GM18508 (cell line): ENCODE data around the gene PLS3.
"Not testable (repeated sequence)": the region's sequence is repeated elsewhere in the genome, so short reads cannot be mapped to it uniquely, and the experiment has no call there.

Experiments
- ATAC-seq: cut with Tn5 transposase; IDR thresholded peaks from one replicate; pipeline ENCODE4 v1.9.1; 2021; ENCODE audit warnings: moderate number of reproducible peaks; ENCODE audit not compliant: insufficient read depth, unreplicated experiment

Gene PLS3, protein sequence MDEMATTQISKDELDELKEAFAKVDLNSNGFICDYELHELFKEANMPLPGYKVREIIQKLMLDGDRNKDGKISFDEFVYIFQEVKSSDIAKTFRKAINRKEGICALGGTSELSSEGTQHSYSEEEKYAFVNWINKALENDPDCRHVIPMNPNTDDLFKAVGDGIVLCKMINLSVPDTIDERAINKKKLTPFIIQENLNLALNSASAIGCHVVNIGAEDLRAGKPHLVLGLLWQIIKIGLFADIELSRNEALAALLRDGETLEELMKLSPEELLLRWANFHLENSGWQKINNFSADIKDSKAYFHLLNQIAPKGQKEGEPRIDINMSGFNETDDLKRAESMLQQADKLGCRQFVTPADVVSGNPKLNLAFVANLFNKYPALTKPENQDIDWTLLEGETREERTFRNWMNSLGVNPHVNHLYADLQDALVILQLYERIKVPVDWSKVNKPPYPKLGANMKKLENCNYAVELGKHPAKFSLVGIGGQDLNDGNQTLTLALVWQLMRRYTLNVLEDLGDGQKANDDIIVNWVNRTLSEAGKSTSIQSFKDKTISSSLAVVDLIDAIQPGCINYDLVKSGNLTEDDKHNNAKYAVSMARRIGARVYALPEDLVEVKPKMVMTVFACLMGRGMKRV

DNA sequence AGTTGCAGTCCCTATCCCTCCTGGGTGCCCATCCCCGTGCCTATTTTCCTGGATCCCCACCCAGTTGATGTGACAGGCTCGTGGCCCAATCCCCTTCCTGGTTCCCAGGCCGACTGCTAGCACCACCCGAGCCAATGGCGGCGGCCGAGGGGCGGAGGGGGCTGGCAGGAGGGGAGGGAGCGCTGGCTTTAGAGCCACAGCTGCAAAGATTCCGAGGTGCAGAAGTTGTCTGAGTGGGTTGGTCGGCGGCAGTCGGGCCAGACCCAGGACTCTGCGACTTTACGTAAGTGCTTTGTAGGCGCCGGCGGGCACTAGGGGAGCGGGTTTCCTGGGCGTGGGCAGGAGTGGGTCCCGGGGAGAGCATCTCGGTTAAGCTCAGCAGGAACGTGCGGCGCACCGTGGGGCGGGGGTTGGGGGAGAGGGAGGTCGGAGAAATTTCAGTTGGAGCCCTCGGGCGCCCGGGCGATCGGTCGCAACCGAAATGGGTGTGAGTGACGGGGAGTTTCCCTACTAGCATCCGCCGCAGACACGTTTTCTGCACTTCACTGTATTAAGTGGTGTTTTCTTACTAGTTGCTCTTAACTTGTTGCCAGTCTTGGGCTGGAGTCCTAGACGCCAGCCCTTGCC is at the start of gene PLS3:
Gene PLS3 (plus strand): TSS at position 197 of the 627 bp plus-strand sequence. CDS start 49,077 bp downstream, outside the sequence.
- ATAC-seq: no peak

DNA sequence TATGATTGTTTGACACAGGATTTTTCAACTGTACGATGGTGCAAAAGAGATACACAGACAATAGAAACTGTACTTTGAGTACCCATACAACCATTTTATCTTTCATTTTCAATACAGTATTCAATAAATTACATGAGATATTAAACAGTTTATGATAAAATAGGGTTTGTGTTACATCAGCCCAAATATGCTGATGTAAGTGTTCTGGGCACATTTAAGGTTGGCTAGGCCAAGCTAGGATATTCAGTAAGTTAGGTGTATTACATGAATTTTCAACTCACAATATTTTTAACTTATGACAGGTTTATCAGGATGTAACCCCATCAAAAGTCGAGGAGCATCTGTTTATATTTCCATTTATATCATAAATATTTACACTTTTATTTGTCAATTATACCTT is 42.9 kb upstream of the PLS3 start:
- ATAC-seq: no peak

DNA sequence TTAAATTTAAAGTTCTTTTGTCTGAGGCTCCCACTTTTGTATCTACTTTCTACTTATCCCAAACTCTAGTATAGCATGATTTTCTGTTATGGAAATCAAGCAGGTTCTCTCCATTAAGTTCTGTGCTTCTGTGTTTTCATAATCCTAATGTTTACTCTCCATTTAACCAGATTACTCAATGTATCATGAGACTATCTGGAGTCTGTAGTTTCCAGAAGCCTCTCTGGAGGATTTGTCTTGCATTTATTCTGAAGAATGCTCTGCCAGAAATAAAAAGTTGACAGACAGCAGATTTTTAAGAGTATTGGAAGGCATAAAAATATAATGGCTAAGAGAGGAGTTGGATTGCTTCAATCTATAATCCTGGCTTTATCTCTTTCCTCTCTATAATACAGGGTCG is 39.2 kb upstream of the PLS3 start:
- ATAC-seq: no peak

DNA sequence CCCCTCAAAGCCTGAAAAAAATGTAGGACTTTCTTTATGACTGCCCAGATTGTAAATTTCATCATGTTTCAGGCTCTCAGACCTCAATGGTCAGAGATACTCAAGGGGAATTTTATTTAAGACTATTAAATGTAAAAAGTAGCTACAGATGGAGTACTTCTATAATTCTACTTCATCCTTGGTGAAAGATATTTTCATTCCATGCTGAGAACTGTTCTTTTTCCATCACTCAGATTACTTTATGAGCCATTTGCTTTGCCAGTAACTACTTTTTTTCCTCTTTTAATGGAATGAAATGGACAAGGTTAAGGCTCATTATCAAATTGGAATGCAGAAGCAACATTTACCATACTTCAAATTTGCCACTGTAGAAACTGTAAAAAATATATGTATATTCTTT is 38.0 kb upstream of the PLS3 start:
- ATAC-seq: no peak

DNA sequence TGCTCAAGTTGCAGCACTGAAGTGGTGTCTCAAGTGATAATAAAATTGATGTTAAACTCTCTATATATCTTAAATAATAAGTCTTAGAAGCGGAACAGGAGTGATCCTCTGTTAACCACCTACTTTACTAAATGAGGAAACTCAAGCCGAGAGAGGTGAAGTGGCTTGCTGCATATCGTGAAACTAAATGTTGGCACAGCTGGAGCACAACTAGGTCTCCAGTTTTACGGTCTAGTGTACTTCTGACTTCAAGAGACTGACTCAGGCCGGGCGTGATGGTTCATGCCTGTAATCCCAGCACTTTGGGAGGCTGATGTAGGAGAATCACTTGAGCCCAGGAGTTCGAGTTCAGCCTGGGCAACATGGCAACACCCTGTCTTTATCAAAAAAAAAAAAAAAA is 35.5 kb upstream of the PLS3 start:
- no peak for ATAC-seq

DNA sequence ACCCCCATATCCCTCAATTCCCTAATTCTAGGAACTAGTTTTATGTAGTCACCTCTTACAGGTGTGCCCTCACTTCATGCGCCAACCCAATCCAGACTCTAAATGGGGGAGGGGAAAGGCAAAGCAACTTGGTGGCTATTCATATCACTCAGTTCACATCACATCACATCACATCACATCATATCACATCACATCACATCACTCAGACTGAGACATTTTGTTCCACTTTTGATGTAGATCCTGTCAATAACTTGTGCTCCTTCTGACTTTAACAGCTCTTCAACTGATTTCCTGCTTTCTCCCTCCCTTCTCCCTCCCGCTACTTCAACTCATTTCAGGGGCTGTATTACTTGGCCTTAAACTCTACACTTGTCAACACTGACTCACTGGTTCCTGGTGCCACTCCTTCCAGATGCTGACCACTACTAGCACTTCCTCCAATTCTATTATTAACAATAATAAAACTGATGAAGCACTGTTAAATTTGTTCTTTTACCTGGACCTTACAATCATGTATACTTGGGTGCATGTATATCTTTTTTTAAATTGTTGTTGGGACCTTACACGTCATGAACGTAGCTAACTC is 29.1 kb upstream of the PLS3 start:
- ATAC-seq: no peak

DNA sequence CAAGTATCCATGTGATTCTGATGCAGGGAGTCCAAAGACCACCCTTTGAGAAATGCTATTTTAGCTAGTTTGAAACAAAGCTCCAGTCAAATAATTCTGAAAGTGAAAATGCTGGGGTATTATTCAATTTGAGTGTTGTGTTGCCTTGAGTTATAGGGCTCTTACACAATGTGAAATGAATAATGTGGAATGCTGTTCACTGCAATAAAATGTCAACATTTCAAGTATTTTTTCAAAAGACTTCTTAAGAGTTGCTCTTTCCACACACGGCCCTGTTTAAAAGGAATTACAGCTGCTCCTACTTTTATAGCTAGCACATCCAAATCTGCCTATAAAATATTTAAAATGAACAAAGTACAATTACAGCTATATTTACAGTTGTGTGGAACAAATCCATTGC is 27.5 kb upstream of the PLS3 start:
- ATAC-seq: no peak

DNA sequence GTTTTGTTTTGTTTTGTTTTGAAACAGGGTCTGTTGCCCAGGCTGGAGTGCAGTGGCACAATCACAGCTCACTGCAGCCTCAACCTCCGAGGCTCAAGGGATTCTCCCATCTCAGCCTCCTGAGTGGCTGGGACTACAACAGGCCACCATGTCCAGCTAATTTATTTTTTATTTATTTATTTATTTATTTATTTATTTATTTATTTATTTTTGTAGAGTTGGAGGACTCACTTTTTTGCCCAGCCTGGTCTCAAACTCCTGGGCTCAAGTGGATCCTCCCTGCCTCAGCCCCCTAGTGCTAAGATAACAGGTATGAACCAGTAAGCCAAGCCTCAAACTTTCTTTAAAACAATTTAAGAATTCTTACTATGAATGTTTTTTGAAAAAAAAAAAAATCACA is 26.6 kb upstream of the PLS3 start:
- no peak for ATAC-seq

DNA sequence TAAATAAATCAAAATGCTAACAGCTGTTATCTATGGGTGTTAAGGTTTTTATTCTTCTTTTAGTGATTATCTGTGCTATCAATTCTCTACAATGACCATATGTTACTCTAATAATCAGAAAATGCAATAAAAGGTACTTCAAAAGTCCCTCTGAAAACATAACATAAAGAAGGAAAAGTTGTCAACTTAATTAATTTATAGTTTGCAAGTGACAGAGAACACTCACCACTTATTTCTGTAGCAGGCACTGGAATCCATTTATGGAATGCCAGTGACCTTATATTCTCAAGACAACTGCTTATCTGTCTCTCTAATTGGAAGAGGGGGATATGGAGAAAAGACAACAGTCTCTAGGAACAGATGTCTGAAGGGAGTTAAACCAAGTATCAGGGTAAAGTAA is 25.6 kb upstream of the PLS3 start:
- no peak for ATAC-seq

DNA sequence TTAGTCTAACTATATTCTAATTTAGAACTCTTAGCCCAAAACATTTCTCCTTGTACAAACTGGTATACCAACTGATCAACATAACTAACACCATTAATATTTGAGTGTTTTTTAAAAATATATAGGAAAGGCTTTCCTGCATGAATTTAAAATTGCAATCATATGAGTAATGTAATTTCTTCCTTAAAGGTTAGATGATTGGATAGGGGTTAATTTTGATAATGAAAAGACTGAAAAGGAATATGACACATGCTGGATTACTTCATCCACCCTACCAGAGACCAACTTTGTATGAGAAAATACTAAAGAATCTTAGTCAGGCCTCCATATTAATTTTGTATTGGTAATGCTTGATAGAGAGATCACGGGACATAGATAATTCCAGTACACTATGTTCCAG is 25.1 kb upstream of the PLS3 start:
- ATAC-seq: no peak

DNA sequence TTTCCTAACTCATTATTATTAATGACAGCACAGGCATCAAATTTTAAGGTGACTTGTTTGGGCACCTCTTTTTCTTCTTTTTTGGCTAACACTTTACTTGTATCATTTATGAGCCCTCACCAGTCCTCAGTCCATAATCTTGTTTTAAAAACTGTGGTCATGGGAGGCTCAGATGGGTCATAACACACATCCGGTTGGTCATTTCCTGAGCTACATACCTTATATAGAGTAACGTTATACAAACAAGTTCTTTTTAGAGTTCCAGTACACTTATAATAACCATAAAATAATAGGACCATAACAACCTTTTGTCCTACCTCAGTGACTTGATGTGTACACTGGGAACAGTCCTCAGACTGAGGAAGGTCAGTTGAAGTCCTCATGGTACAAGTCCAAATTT is 21.1 kb upstream of the PLS3 start:
- ATAC-seq: no peak

DNA sequence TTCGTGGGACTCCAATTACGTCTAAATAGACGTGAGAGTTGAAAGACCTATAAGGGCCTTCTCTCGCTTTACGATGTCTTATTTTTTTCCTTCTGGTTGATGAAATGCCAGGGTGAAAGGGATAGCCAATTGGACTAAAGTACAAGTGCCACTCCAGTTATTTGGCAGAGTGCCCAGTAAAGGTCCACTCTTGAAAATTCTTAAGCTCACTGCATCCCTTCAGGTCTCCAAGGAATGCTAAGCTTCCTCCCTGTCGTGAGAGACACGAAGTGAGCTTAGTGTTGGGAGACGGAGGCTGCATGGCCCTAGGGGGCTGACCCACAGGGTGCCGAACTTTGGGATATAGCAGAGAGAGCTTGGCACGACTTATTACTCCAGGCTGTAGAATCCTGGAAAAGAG is 19.9 kb upstream of the PLS3 start:
- not testable (repeated sequence) for ATAC-seq

DNA sequence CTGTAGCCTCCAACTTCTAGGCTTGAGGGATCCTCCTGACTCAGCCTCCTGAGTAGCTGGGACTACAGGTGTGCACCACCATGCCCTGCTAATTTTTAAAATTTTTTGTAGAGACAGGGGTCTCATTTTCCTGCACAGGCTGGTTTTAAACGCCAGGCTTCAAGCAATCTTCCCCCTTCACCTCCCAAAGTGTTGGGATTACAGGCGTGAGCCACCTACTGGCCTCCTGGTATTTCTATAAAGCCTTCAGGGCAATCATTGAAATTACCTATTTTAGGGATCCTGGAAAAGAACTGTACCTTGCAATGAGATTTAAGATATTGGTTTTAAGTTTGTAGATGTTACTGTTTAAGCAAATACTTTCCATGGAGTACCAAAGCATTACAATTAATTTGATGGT is 13.5 kb upstream of the PLS3 start:
- ATAC-seq: no peak

DNA sequence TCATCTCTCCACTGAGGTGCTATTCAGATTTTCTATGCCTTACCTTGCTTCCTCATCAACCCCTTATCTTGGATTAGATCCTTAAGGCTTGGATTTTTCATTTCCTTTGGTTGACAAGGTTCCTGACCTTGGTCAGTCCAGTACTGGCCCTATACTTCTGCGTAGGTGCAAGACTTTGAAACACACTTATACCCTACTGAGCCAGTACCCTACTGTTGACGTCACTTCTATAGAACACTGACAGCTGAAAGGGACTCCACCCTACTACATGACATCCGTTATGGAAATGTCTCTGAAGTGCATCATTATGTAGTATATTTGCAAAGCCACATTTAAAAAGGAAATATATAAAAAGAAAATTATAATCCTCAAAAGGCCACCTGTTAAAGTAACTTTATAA is 12.0 kb upstream of the PLS3 start:
- ATAC-seq: no peak

DNA sequence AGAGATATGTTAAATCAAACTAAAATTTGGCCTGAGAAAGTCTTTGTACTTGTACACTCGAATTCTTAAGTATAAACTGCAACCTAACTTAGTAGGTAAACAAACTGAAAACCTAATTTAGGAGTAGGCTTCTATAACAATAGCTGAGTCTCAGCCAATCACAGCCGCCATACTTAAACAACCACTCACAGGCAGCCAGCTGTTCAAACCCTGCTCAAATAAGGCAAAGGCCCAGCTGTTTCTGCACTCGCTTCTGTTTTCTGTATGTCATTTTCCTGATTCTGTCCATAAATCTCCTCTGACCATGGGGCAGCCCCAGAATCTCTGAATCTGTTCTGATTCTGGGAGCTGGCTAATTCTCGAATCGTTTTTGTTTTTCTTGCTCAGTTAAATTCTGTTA is 7.8 kb upstream of the PLS3 start:
- no peak for ATAC-seq

DNA sequence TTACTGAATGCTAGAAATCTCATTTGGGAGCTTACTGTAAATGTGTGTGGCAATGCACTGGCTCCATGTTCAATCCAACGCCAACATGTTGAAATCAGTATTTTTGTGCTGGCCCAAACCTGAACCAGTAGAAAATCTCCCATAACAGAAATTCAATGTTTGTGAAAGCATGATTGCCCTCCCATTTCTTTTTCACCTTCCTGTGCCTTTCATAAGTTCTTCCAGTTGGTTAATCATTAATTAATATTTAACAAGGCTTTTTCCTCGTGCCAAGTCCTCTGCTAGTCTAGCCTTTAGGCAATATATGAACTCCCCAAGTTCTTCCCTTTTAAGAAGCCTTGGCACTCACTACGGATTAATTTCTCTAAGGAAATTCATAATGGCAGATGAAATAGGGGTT is 1.3 kb upstream of the PLS3 start:
- ATAC-seq: no peak

DNA sequence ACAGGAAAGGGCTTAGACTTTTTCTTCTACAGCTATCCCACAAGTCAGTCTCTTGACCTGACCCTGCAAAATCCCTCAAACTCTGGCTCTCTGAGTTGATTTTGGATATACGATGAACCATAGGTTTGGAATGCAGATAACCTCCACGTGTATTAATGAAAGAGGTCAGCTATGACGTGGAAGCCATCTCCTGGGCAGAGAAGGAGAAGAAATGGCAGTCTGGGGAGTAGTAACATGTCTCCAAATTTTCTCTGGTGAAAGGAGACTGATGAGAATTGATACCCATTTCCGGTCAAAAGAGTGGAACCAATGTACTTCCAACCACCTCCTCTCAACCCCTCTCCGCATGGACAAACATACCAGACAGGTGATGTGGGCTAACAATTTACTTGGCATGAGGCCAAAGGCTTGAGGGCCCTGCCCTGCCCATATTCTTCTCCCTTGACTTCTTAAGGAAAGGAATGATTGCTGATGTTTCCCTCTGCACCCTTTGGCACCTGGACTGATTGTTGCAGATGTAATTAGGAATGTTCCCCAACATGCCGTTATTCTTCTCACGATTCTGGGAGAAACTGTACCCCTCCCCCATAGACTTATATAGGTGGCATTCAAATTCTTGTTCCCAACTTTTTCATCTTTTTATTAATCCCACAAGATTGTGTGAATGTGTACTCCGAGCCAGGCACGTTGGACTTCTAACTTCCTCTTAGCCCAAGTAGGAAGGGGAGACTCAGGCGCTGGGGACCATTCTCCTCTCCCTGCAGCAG is 580 bp upstream of the PLS3 start:
- no peak for ATAC-seq

DNA sequence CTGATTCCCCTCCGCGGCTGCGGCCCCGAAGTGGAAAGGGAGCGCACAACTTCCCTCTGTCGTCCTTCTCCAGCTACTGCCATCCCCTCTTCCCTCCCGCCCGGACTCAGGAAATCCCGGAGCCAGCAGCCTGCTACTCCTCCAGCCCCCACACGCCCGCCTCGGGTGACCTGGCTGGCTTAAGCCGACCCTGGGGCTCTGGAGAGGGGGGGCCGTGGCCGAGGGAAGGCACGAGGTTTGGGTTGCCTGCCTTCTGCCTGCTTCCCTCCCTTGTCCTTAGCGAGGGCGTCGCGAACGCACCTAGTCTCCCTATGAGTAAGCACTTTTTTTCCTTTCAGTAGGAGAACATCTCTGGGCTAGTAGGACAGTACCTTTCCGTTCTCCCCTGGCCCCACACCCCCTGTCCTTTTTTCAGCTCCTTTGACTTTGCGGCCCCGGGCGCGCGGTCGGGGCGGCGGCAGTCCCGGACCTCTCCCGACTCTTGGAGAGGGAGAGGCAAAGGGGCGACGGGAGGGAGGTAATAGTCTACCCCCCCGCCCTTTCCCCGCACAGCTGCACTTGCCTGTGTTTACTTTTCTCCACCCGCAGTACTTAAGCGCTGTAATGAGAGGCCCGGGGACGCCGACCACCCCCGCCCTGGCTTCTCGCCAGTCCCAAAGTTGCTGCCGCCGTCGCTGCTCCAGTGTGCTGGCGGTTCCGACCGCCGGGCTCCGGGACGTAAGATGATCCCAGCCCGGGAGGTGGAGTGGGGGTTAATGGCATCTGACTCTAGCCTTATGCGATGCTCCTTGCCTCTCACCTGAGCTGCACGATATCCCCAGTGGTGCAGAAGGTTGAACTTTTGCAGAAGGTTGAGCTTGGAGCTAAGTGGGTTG is 868 bp downstream of the PLS3 start:
- no peak for ATAC-seq

DNA sequence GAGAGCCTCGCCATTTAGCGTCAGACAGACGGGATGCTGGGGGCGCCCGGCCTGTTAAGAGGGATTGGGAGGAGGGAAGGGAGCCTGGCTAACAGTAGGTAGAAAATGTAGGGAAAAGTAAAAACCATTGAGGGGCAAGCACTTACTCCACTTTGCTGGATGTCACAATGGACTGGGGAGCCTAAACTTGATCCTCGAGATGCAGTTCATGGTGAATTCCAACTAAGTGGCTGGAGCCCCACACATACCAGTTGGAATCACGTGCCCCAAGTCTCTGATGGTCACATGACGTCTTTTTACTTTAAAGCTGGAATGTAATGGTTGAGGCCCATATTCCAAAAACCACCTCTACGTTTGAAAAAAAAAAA is 1.5 kb downstream of the PLS3 start:
- ATAC-seq: no peak
